ENCODE measurements around the gene MBP.
"Not testable (repeated sequence)": the region's sequence is repeated elsewhere in the genome, so short reads cannot be mapped to it uniquely, and the experiment has no call there.

The MBP gene

DNA sequence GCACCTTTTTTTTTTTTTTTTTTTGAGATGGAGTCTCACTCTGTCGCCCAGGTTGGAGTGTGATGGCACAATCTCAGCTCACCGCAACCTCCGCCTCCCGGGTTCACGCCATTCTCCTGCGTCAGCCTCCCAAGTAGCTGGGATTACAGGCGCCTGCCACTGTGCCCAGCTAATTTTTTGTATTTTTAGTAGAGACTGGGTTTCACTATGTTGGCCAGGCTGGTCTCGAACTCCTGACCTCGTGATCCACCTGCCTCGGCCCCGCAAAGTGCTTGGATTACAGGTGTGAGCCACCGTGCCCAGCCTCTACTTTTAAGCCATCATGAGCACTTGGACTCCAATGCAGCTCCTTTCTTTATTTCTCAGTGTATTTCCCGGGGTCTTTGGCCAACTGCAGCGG lies 111.1 kb downstream of the MBP start:
- H3K4me3 ChIP-seq (ENCODE audit: low read depth in 1 of 2, low read length in 2 of 2); H3K9me3 ChIP-seq (ENCODE audit: control insufficient read depth in 1 of 2, low read length in 2 of 2); H3K4me1 ChIP-seq (ENCODE audit: control insufficient read depth in 1 of 2, insufficient read depth in 2 of 2, low read length in 2 of 2); H3K27ac ChIP-seq (ENCODE audit: low read length); H3K27me3 ChIP-seq (ENCODE audit: low read depth, low read length): not testable (repeated sequence)
- peaks cover 10 to 20% of the 10 kb centered on the region in 2 donors for H3K36me3 ChIP-seq (ENCODE audit: control insufficient read depth in 1 of 2, insufficient read depth in 2 of 2, low read length in 2 of 2)

DNA sequence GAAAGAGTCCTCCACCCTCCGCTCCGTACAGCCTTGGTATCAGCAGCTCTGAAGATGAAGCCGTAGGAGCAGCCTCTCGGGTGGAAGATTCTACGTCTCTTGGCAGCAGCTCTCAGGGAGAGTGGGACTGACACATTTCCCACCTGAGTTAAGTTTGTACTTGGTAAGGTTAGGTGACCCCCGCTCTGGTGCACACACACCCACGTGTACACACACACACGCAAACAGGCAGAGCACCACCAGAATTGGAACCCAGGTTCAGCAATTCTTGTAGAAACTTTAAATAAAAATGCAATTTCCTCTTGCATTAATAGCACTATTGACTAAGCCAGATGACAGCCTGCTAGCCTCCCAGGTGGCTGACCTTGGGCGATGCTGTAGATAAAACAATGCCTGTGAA lies 111.5 kb downstream of the MBP start:
- H3K9me3 ChIP-seq (ENCODE audit: control insufficient read depth in 1 of 2, low read length in 2 of 2): no peaks in the 10 kb centered on the region
- H3K4me1 ChIP-seq (ENCODE audit: control insufficient read depth in 1 of 2, insufficient read depth in 2 of 2, low read length in 2 of 2): peaks cover 0 to 9% of the 10 kb centered on the region in 2 donors
- no peak overlapping the region for H3K4me3 ChIP-seq (ENCODE audit: low read depth in 1 of 2, low read length in 2 of 2)
- peaks cover 13 to 22% of the 10 kb centered on the region in 2 donors for H3K36me3 ChIP-seq (ENCODE audit: control insufficient read depth in 1 of 2, insufficient read depth in 2 of 2, low read length in 2 of 2)
- no peak overlapping the region for H3K27ac ChIP-seq (ENCODE audit: low read length)
- H3K27me3 ChIP-seq (ENCODE audit: low read depth, low read length): no peaks in the 10 kb centered on the region

DNA sequence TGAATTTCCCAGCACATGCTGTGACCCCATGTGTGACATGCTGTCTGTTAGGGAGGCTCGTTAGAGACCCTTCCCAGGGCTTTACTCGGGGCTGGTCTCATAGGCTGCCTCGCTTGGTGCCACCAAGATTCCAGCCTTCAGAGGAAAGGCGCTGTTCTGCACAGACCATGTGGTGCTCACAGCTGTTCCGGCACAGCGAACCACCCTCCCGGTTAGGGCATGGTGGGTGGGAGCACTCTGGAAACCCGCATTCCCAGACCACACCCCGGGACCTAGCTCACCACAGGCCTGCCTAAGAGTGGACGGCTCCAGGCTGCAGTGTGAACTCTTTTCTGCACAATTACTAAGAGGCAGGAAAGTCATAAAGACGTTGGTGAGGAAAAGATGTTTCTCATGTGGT lies 112.0 kb downstream of the MBP start:
- no peaks in the 10 kb centered on the region for H3K27me3 ChIP-seq (ENCODE audit: low read depth, low read length)
- no peak overlapping the region for H3K27ac ChIP-seq (ENCODE audit: low read length)
- H3K4me3 ChIP-seq (ENCODE audit: low read depth in 1 of 2, low read length in 2 of 2): no peak overlapping the region
- H3K4me1 ChIP-seq (ENCODE audit: control insufficient read depth in 1 of 2, insufficient read depth in 2 of 2, low read length in 2 of 2): peaks cover 0 to 9% of the 10 kb centered on the region in 2 donors
- H3K9me3 ChIP-seq (ENCODE audit: control insufficient read depth in 1 of 2, low read length in 2 of 2): no peaks in the 10 kb centered on the region
- peaks cover 8 to 19% of the 10 kb centered on the region in 2 donors for H3K36me3 ChIP-seq (ENCODE audit: control insufficient read depth in 1 of 2, insufficient read depth in 2 of 2, low read length in 2 of 2)

DNA sequence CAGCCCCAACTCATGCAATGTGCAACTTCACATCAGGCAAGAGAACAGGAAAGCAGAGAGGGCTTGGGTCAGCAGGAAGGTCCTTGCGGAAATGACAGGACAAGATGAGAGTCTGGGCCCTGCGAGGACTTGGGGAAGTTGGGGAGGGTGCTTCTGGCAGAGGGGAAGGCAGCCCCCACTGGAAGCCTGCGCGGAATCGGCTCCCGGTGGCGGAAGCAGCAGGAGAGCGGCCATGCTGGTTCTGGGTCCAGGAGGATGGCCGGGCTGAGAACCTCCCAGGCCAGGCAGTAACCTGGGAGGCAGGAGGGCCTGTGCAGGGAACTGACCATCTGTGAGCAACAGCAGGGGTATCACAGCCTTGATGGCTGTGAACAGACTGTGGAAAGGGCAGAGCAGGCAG lies 112.9 kb downstream of the MBP start:
- H3K27me3 ChIP-seq (ENCODE audit: low read depth, low read length): no peaks in the 10 kb centered on the region
- no peak overlapping the region for H3K27ac ChIP-seq (ENCODE audit: low read length)
- H3K4me1 ChIP-seq (ENCODE audit: control insufficient read depth in 1 of 2, insufficient read depth in 2 of 2, low read length in 2 of 2): peaks cover 0 to 14% of the 10 kb centered on the region in 2 donors
- peaks cover 8 to 13% of the 10 kb centered on the region in 2 donors for H3K36me3 ChIP-seq (ENCODE audit: control insufficient read depth in 1 of 2, insufficient read depth in 2 of 2, low read length in 2 of 2)
- no peak overlapping the region for H3K4me3 ChIP-seq (ENCODE audit: low read depth in 1 of 2, low read length in 2 of 2)
- no peaks in the 10 kb centered on the region for H3K9me3 ChIP-seq (ENCODE audit: control insufficient read depth in 1 of 2, low read length in 2 of 2)

DNA sequence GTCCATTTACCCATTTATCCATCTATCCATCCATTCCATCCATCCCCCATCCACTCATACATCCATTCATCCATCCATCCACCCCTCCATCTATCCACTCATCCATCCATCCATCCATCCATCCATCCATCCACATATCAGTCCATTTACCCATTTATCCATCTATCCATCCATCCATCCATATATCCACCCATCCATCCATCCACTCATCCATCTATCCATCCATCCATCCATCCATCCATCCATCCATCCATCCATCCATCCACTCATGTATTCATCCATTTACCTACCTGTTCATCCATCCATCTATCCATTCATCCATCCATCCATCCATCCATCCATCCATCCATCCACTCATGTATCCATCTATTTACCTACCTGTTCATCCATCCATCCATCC lies 113.9 kb downstream of the MBP start:
- H3K27ac ChIP-seq (ENCODE audit: low read length); H3K4me3 ChIP-seq (ENCODE audit: low read depth in 1 of 2, low read length in 2 of 2); H3K9me3 ChIP-seq (ENCODE audit: control insufficient read depth in 1 of 2, low read length in 2 of 2); H3K27me3 ChIP-seq (ENCODE audit: low read depth, low read length): not testable (repeated sequence)
- Histone ChIP-seq H3K4me1 (ENCODE audit: control insufficient read depth in 1 of 2, insufficient read depth in 2 of 2, low read length in 2 of 2) (peaks cover 0 to 24% of the 10 kb centered on the region in 2 donors), H3K36me3 (ENCODE audit: control insufficient read depth in 1 of 2, insufficient read depth in 2 of 2, low read length in 2 of 2) (peaks cover 8 to 13% of the 10 kb centered on the region in 2 donors)

DNA sequence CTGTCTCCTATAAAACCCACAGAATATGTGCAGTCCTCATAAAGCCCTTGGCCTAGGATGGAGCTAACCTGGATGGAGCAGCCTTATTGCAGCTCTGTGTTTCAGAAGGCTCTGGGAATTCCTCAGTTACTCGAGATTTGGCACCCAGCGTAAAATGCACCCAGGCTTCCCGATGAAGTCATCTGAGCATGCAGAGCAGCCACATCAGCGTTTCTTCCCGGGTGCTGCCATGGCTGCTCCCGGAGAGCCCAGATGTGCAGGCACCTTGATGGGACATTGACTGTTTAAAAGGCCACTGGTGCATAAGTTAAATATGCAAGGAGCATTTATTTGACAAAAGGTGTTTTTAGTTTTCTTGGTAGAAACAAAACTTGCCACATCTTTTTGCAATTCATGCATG lies 115.2 kb downstream of the MBP start:
- Histone ChIP-seq H3K4me1 (ENCODE audit: control insufficient read depth in 1 of 2, insufficient read depth in 2 of 2, low read length in 2 of 2) (peaks cover 0 to 24% of the 10 kb centered on the region in 2 donors), H3K27ac (ENCODE audit: low read length) (no peak overlapping the region), H3K9me3 (ENCODE audit: control insufficient read depth in 1 of 2, low read length in 2 of 2) (no peaks in the 10 kb centered on the region), H3K4me3 (ENCODE audit: low read depth in 1 of 2, low read length in 2 of 2) (no peak overlapping the region), H3K27me3 (ENCODE audit: low read depth, low read length) (no peaks in the 10 kb centered on the region), H3K36me3 (ENCODE audit: control insufficient read depth in 1 of 2, insufficient read depth in 2 of 2, low read length in 2 of 2) (peaks cover 8 to 13% of the 10 kb centered on the region in 2 donors)

DNA sequence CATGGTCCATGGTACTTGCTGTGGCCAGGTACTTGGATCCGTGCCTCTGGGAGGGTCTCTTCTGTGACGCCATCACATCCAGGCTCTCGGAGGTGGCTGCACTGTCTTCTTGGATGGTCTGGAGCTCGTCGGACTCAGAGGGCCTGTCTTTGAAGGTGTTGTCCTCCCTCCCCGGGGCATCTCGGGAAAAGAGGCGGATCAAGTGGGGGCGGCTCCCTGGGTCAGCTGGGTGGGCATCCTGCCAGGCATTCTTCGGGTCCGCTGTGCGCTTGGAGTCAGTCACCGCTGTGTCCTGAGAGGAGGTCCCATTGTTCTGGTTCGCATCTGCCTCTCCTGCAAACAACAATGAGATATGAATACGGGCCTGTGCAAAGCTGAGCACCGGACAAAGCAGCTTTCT lies 115.6 kb downstream of the MBP start:
- Histone ChIP-seq H3K27me3 (ENCODE audit: low read depth, low read length) (no peaks in the 10 kb centered on the region), H3K36me3 (ENCODE audit: control insufficient read depth in 1 of 2, insufficient read depth in 2 of 2, low read length in 2 of 2) (peaks cover 8 to 13% of the 10 kb centered on the region in 2 donors), H3K4me3 (ENCODE audit: low read depth in 1 of 2, low read length in 2 of 2) (no peak overlapping the region), H3K27ac (ENCODE audit: low read length) (no peak overlapping the region), H3K9me3 (ENCODE audit: control insufficient read depth in 1 of 2, low read length in 2 of 2) (no peaks in the 10 kb centered on the region), H3K4me1 (ENCODE audit: control insufficient read depth in 1 of 2, insufficient read depth in 2 of 2, low read length in 2 of 2) (peaks cover 0 to 24% of the 10 kb centered on the region in 2 donors)

DNA sequence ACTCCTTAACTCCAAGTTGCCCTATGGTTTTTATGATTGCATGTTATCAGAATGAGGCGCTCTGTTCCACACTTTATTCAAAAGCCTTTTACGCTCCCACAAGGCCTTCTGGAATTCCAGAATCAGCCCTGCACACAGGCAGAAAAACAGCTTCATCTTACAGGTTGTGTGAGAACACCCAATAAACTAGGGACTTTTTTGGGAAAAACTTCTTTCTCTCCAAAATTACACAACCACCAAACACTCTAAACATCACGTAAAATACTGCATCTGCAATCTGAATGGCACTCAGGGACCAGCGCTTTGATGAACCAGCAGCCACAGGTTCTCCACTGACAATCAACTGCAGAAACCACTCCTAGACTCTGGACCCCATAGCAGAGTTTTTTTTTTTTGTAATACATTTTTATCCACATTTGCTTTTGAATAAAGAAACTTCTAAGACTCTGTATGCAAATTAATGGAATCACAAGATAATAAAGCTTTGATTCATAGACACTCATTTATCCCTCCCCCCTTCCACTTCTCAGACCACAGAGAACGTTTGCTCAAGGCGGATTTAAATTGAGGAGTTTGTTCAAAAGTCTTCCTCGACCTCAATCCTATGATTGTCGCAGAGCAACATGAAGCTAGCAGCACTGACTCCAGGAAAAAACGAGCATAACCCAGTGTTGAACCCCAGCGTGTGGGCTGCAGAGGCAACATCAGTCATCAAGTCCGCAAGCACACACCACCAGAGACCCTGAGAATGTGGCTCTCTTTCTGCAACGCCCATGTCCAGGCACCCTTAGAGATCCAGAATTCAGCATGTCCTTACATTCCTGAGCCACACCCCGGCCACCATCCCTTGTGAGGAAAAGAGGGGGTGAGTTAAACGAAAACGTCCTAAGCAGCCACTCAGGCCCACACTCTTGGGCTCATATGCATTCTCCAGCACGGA lies 116.5 kb downstream of the MBP start:
- H3K4me3 ChIP-seq (ENCODE audit: low read depth in 1 of 2, low read length in 2 of 2): no peak overlapping the region
- H3K36me3 ChIP-seq (ENCODE audit: control insufficient read depth in 1 of 2, insufficient read depth in 2 of 2, low read length in 2 of 2): peaks cover 8 to 13% of the 10 kb centered on the region in 2 donors
- no peak overlapping the region for H3K27ac ChIP-seq (ENCODE audit: low read length)
- peaks cover 0 to 24% of the 10 kb centered on the region in 2 donors for H3K4me1 ChIP-seq (ENCODE audit: control insufficient read depth in 1 of 2, insufficient read depth in 2 of 2, low read length in 2 of 2)
- no peaks in the 10 kb centered on the region for H3K9me3 ChIP-seq (ENCODE audit: control insufficient read depth in 1 of 2, low read length in 2 of 2)
- no peaks in the 10 kb centered on the region for H3K27me3 ChIP-seq (ENCODE audit: low read depth, low read length)

DNA sequence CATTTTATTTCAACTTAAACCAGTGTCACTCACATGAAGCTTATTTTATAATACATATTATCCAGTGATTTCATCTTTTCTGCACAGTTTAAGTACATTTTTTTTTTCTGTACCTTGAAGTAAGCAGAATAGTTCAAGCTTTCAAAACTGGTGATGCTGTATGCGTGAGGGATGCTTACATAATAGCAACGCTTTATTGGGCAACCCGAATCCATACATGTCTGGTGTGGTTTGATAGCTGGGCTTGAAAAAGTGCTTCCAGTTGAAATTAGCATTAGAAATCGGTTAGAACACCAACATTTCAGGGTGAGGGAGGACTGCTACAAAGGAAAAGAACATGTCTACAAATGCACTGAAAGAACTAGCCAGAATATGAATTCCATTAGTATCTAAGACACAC lies 117.4 kb downstream of the MBP start:
- H3K27me3 ChIP-seq (ENCODE audit: low read depth, low read length): no peaks in the 10 kb centered on the region
- H3K4me3 ChIP-seq (ENCODE audit: low read depth in 1 of 2, low read length in 2 of 2): no peak overlapping the region
- H3K4me1 ChIP-seq (ENCODE audit: control insufficient read depth in 1 of 2, insufficient read depth in 2 of 2, low read length in 2 of 2): peaks cover 0 to 24% of the 10 kb centered on the region in 2 donors
- H3K36me3 ChIP-seq (ENCODE audit: control insufficient read depth in 1 of 2, insufficient read depth in 2 of 2, low read length in 2 of 2): peaks cover 8 to 13% of the 10 kb centered on the region in 2 donors
- H3K27ac ChIP-seq (ENCODE audit: low read length): no peak overlapping the region
- H3K9me3 ChIP-seq (ENCODE audit: control insufficient read depth in 1 of 2, low read length in 2 of 2): no peaks in the 10 kb centered on the region

DNA sequence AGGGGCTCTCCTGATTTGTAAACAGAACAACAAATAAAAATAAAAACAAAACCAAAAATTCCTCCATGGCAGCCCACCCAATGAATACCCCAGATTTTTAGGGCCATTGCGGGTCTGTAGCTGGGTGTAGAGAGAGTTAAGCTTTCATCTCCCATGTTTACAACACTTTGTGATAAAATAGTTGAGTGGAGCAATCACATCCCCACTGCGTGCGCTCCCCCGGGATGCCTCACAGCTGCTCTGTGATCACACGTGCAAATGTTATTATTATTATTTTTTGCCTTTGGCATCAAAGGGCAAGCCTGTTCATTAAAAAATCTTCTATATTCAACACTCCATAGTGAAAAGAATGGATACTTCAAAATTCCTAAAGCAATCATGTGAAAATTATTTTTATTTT lies 118.0 kb downstream of the MBP start:
- Histone ChIP-seq H3K27ac (ENCODE audit: low read length) (no peak overlapping the region), H3K4me1 (ENCODE audit: control insufficient read depth in 1 of 2, insufficient read depth in 2 of 2, low read length in 2 of 2) (peaks cover 0 to 24% of the 10 kb centered on the region in 2 donors), H3K9me3 (ENCODE audit: control insufficient read depth in 1 of 2, low read length in 2 of 2) (no peaks in the 10 kb centered on the region), H3K4me3 (ENCODE audit: low read depth in 1 of 2, low read length in 2 of 2) (no peak overlapping the region), H3K27me3 (ENCODE audit: low read depth, low read length) (no peaks in the 10 kb centered on the region), H3K36me3 (ENCODE audit: control insufficient read depth in 1 of 2, insufficient read depth in 2 of 2, low read length in 2 of 2) (peaks cover 8 to 14% of the 10 kb centered on the region in 2 donors)

DNA sequence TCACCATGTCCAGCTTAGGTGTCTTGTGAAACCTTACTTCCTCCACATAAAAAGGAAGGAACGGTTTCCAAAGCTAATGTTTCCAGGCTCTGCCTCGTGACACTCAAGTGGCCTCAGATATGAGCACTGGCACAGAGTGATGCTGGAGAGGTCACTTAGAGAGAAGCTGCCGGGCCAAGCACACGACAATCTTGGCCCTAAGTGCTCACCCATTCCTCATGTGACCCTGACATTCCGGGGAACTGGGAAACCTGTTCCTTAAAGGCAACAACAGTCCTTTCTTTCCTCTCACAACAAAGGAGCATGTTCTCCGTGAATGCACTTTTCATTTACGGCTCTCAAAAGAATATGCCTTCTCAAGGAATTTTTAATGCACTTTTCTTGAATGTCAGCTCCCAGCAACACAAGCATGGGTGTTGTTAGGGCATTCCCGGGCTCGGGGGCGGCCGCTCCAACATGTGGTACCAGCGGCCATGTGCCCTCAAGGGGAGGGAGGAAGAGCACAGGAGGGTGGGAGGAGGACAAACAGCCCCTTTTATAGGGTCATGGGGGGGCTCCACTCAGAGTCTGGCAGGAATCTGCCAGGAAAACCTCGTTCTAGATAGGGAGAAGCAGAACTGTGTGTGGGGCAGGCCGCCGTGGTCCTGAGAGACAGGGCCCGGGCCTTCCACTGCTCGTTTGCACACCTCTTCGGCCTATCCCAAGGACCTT lies 118.6 kb downstream of the MBP start:
- no peak overlapping the region for H3K4me3 ChIP-seq (ENCODE audit: low read depth in 1 of 2, low read length in 2 of 2)
- H3K4me1 ChIP-seq (ENCODE audit: control insufficient read depth in 1 of 2, insufficient read depth in 2 of 2, low read length in 2 of 2): peaks cover 0 to 24% of the 10 kb centered on the region in 2 donors
- H3K36me3 ChIP-seq (ENCODE audit: control insufficient read depth in 1 of 2, insufficient read depth in 2 of 2, low read length in 2 of 2): peaks cover 8 to 17% of the 10 kb centered on the region in 2 donors
- H3K9me3 ChIP-seq (ENCODE audit: control insufficient read depth in 1 of 2, low read length in 2 of 2): no peaks in the 10 kb centered on the region
- no peaks in the 10 kb centered on the region for H3K27me3 ChIP-seq (ENCODE audit: low read depth, low read length)
- peak overlapping the region; percentile 6 for H3K27ac ChIP-seq (ENCODE audit: low read length)
